Activated CD4-positive, alpha-beta T cell treated with anti-CD3 and anti-CD28 coated beads, Interleukin-2, amount 50 U/mL, for 16 hours (primary cell): ENCODE measurements around the gene COL20A1.
"Not testable (repeated sequence)": the region's sequence is repeated elsewhere in the genome, so short reads cannot be mapped to it uniquely, and the experiment has no call there.

Experiments
- DNase-seq: peaks from one replicate; pipeline ENCODE4 v3.0.0-alpha.2; 2020

Gene COL20A1

DNA sequence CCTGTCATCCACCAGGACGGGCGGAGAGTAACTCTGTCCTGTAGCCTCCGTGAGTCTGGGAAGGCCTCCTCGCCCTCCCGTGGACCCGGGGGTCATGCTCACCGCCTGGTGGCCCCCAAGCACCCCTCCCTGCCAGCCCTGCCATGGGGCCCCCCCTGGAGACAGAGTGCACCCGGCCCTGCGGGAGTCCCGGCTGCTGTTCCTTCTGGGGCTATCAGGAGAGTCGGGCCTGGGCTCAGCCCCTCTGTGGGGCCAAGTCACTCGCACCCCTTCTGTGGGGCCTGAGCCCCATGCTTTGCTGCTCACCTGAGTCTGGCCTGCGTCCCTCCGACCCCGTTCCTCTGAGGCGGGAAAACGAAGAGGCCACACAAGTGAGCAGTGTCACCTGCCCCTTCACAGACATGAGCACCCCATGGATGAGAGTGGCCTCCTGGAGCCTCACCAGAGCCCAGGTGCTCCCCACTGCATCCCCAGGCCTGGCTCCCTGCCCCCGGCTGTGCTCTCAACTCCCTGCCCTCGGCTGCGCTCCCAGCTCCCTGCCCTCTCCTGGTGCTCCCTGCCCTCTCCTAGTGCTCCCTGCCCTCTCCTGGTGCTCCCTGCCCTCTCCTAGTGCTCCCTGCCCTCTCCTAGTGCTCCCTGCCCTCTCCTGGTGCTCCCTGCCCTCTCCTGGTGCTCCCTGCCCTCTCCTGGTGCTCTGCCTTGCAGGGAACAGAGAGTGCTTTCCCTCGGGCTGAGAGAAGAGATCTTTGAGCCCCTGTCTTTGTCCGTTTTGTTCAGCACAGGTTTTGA, 72.8 kb downstream of the COL20A1 start:
- DNase-seq = no peak

DNA sequence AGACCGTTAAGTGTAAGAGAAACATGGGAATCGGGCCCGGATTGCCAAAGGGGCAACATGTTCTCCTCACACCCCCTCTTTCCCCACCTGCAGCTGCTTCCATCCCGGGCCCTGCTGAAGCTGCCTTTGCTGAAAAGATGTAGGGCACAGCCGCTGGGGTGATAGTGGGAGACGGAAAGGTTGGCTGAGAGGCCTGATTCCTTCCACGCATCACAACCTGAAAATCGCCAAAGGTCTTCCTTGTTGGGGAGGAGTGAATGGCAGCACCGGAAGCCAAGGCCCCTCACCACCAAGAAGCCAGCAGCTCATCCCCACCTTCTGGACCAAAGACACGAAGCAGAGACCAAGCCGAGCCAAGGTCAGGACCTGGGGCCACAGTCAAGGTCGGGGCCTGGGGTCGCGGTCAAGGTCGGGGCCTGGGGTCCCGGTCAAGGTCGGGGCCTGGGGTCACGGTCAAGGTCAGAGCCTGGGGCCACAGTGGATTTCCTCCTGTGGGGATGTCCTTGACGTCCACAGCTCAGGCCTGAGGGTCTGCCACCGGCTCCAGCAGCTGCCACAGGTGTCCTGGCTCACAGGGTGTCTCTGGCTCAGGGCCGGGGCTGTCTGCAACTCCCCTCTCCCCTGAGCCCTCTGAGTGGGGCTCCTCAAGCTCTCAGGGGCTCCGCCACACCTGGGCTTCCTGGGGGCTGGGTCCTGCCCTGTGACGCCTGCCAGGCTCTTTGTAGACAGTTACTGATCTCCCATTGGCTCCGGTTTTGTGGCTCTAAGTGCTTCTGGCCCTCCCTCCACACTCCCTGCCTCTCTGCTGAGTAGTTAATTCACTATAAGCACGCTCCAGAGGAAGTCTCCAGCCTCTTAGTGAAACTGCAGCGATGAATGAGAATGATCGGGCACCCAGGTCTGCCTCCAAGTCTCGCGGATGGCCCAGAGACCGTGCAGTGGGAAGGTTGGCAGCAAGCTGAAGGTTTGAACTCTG, 73.7 kb downstream of the COL20A1 start:
- no peak for DNase-seq

DNA sequence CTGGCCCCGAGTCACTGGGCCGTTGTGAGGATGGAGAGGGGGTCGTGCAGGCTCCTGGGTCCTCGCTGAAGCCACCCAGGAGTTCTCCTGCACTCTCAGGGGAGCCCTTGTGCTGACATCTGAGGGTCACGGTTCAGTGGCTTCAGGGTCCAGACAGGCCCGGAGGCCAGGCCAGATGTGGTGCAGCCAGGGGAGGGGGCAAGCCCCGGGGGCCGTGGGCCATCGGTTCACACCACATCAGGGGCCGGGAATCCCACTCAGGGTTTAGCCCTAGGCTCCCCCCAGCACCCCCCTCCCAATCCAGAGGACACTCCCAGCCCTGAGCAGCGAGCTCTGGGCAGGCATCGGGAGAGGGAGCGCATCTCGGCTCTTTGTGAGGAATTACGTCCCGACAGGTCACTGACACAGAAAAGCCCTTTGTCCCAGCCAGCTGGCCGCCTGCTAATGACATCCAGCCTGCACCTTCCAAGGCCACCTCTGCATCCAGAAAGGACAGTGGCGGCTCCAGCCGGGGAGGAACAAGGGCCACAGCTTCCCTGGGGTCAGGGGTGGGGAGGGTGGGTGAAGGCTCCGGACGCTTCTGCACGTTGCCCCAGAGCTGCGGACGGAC, 74.6 kb downstream of the COL20A1 start:
- DNase-seq = no peak

DNA sequence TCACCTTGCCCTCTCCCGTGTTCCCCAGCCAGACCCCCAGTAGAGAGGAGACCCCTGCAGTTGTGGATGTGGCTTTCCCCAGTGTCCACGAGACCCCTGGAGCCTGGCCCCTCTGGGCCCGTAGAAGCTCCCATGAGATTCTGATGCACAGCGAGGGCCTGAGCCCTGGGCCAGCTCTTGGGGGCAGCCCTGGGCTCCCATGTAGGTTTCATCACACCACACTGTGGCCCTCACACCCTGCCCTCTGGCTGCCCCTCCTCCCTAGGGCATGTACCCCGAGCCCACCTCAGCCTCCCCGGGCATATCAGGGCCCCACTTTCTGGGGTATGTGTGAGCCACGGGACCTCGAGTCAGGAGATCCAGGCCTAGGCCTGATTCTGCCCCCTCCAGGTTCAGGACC, 75.2 kb downstream of the COL20A1 start:
- DNase-seq = no peak

DNA sequence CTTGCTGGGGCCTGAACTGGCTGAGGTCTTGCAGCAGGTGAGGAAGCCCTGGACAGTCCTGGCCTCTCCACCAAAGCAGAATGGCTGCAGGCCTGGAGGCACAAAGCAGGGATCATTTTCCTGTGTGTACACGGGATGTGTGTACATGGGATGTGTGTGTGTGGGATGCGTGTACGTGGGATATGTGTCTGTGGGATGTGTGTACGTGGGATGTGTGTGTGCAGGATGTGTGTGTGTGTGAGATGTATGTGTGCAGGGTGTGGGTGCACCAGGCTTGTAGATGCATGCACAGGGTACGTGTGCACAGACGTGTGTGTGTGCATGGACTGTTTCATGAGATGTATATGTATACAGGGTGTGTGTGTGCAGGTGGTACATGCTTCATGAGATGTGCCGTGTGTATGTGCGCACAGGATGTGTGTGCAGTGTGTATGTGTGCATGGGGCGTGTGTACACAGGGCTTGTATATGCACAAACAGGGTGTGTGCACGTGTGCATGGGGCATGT, 76.1 kb downstream of the COL20A1 start:
- DNase-seq = no peak

DNA sequence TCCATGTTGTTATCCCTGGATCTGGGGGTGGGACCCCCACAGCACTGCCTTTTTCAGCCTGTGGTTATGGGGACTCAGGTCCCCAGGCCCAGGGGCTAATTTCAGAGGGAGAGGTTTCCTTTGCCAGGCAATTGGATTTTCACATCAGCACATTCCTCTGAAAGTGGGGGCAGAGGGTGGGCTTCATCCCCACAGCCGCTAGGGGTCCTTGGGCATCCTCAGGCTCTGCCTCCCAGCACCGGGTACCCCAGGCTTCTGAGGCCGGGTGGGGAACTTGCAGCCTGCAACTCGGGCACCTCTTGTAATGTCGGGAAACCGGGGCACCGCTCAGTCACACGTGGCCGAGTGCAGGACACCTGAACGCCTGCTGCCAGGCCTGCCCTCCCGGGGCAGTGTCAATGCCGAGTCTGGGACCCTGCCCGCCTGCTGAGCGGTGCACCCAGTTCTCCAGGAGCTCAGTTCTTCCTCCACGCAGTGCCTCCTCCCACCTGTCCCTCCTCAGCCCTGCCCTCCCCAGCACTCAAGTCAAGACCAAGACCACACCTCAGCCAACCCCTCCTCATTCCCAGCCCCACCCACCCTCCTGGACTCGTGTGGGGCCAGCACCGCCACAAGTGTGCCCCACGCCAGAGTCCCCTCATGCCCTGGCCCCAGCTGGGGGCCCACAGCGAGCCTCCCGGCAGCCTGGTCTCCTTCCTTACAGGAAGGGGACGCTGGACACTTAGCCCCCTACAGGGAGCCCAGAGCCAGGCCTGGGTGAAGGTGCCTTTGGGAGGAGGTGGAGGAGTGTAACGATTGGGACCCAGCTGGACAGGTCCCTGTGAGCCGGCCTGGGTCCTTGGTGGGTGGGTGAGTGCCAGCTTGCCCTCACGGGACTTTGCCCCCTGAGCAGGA, 77.0 kb downstream of the COL20A1 start:
- no peak for DNase-seq

DNA sequence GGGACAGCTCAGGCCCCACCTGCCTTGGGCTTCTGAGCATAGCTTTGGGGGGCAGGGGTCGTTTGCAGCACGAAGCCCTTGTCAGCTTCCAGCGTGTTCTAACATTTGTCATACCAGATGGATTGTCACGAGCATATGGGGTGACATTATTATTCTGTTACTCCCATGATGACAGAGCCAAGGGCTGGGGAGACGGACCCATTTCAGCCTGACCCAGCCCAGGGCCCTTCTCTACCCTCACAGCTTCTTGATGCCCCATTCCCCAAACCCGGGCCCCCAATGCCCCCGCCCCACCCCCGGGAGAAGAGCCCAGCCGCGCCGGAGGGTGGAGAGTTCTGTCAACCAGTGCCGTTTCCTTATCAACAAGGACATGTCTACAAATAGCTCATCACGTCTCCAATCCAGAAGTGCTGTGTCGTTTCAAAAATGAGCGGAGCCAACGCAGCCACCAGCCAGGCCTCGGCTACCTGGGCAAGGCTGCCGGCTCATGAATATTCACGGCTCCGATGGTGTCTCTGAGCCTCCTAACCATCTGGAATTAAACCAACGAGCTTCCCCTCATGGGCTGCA, 77.7 kb downstream of the COL20A1 start:
- no peak for DNase-seq

DNA sequence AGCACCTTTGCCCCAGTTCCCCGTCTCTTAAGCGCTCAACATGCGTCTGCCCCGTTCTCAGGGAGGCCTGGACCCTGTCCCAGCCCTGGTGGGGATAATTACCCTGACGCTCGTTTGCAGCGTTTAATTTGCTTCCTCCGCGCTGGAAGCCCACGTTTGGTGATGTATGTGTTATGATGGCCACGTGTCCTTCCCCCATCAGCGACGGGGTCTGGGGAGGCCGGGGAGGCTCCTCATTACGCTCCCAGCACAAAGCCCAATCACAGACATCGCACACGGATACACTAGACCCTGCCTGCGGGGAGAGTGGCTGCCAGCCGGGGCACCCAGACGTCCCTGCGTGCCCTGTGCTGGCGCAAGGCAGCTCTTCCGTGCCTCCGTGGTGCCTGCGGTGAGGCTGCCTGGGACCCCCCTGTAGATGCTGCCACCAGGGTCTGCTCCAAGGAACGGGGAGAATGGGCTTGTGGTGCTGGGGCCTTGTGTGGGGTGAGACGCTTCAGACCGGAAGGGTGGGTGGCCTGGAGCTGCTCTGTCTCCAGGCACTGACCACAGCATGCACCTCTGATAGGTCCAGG, 78.4 kb downstream of the COL20A1 start:
- no peak for DNase-seq

DNA sequence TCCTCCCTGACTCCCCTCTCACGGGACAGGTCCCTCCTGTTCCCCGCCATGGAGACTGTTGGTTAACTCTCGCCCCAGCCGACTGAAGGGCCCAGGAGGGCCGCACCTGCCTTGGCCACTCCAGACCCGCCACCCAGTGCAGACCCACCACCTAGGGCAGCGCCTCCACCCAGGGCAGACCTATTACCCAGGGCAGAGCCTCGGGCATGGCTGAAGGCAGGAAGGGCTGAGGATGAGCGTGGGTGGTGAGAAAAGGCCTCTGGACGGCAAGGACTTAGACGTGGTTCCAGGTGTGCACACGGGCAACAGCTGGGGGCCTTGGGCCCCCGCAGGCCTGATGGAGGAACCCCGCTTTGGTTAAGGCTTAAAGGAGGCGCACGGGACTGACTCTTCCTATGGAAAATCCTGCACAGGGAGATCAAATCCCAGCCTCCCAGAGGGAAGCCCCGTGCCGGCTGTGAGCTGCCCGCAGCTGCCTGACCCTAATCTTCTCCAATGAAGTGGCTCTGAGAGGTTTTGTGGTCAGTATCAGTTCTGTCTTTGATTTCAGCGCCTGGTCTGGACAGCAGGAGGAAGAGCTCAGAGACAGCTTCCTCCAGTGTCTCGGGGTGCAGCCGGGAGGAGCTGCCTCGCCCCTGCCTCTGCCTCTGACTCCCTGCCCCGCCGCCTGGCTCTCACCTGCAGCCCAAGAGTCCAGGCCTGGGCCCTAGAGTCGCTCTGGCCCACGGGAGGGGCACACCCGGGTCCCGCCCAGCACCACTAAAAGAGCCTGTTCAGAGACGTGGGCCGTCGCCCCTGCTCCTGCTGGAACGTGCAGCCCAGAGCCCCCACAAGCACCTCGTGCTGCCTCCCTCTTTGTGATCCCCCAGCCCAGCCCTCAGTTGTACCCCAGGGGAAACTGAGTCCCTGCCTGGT, 80.2 kb downstream of the COL20A1 start:
- DNase-seq = no peak

DNA sequence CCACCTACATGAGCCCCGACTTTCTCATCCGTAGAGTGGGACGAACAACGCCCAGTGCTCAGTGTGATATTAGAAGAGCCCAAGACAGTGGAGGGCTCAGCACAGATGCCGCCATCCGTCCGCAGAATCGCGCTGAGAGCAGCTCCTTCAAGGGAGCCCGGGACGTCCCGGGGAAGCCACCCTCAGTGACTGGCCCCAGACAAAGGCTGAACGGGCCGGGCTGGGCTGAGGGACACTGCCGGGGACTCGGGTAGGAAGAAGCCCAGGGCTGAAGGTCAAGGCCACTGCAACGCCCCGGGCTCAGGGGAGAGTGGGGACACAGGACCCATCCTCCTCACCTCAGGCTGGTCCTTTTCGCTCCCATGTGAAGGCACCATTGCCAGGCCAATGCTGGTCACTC, 81.0 kb downstream of the COL20A1 start:
- no peak for DNase-seq

DNA sequence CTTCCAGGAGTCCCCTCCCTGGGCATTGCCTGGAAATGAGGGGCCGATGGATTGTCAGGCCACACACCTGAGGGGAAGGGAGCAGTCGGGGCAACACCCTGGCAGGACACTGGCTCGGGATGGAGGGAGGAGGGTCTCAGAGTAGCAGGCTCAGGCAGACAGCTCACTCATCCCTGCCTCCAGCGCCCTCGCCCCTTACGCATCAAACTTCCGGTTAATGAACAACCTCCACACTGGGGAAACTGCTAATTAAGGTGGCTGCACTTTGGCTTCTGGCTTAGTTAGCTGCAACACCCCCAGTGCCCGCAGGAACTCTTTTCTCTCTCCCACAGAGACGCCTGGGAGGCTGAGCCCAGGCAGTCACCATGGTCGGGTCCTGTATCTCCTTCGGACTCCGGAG, 81.5 kb downstream of the COL20A1 start:
- DNase-seq = no peak

DNA sequence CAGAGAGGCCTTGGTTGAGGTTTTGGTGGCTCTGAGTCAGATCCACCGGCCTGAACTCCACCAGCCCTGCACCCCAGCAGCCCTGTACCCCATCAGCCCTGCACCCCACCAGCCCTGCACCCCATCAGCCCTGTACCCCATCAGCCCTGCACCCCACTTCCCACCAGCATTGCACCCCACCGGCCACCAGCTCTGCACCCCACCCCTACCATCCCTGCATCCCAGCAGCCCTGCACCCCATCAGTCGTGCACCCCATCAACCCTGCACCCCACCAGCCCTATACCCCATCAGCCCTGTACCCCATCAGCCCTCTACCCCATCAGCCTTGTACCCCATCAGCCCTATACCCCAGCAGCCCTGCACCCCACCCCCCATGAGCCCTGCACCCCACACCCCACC, 82.5 kb downstream of the COL20A1 start:
- DNase-seq = no peak

DNA sequence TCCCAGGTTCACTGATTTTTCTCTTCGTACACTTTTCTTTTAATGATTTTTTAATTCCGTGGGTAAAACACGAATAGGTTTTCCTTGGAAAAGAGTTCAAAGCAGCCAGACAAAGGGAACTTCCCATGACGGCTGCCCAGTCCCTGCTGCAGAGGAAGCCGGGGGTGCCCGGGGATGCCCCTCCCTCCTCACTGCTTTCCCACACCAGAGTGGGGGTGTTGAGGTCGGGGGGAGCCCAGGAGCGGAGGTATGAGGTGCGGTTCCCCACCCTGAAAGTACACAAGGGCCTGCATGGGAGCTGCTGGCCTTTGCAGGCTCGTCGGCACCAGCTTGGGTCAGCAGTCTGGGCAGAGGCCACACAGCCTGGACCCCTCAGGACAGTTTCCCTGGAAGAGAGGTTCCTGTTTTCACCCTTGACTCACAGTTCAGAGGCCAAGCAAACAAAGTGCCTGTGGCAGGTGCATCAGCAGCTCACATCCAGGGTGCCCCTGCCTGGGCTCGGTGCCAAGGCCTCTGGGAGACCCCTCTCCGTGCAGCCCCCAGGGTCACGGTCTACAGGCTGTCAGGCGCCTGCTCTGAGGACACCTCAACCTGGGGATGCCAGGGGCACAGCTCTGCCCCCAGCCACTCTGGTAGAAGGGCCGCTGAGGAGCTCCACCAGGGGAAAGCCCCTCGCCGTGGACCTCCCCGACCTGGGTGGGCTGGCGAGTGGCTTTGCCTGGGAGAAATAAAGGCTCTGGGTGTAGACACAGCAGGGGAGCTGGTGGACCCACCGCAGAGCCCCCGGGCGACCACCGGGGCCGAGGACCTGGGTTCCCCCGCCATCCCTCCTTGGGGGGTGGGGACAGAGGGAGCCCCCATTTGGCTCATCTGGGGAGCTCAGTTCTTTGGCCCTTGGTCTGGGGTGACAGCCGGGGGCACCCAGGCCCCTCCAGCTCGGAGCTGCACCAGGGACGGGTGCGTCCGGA, 83.6 kb downstream of the COL20A1 start:
- DNase-seq = no peak

DNA sequence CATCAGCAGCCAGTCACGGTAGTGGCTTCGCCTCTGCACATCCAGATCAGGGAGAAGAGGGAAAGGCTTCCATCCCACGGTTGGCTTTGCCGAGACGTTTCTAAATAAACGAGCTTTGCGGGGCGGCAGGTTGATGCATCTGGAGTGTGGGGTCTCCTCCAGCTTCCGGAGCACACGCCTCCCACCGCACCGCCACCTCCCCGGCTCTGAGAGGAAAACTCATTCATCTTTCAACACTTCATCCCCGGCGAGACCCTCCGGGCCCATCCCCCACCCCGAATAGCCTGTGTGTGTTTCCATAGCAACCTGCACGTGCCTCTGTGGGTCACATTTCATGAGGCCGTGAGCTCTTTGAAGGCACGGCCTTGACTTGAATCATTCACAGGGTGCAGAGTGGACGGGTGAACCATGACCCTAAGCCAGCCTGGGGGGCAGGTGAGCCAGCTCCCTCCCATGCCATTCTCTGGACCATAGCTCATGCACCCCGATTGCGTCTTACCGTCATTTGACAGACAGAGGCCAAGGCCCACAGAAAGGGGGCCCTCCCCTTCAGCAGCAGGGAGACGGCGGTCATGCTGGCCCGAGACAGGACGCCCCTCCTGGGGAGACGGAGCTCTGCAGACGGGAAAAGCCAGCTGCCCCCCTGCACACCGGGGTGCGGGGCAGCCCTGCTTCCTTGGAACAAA, 84.4 kb downstream of the COL20A1 start:
- no peak for DNase-seq

DNA sequence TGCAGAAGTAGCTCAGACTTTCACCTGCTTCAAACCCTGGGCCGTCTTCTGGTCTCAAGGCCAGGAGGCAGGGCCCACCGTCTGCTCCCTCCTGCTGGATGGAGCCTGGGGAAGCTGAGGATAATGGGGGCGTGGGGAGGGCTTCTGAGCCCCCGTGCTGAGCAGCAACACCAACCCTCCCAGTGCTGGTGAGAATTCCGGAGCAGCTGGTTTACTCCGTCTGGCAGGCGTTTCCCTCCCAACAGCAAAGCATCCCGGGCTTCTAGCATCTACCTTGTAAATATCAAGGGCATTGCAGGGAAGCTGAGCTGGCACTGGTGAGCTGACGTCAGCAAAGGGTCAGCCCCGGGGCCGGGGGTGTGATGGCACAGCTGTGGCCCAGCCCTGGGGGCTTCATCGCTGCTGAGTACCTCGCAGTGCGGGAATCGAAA, 85.0 kb downstream of the COL20A1 start:
- no peak for DNase-seq

DNA sequence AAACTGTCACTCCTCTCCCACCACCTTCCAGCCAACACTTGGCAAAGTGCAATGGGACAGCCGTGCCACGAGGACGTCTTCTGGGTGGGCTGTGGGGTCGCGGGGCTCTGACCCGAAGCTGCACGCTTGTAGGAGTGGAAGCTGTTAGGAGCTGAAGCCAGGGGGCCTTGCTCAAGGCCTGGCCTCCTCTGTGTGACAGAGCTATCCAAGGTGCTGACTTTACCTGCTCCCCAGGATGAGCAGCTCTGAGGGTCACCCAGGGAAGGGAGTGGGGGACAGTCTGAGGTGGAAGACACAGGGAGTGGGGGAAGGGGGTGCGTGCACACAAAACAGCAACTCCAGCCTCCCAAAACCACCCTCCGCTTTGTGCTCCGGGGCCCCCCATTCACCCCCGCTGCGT, 85.6 kb downstream of the COL20A1 start:
- DNase-seq = no peak

DNA sequence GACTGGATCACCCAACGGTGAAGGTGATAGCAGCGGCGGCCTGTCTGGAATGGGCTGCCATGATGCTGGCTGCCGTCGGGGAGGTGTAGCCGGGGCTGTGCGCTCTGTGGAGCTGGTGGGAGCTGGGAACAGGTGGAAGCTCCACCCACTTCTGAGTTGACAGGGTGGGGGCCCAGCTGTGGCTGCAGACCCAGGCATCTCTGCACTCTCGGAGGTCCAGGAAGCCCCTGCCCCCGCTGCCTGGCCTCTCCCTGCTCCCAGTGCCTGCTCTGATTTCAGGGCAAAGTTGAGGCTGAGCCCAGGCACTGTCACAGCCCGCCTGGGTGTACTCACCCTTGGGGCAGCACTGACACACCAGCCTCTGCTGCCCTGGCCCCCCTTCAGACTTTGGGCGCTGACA, 86.3 kb downstream of the COL20A1 start:
- DNase-seq = no peak

DNA sequence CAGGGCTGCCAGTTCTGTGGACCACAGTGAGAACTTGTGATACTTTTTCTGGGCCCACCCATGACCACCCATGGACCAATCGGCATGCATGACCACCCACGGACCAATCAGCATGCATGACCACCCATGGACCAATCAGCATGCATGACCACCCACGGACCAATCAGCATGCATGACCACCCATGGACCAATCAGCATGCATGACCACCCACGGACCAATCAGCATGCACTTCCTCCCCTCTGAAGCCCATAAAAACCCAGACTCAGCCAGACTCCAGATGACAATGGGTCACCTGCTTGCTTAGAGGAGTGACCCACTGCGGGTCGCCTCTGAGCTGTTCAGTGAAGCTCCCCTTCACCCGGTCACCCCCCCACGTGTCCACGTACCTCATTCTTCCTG, 86.9 kb downstream of the COL20A1 start:
- DNase-seq = not testable (repeated sequence)
